Suppressor macrophage treated with lipopolysaccharide for 4 hours (primary cell): Measurements from ENCODE around the gene TMPRSS11A.

ENCODE experiments used
- DNase-seq: peaks from one replicate; pipeline ENCODE4 v3.0.0-alpha.2; 2020

TMPRSS11A gene

GRCh38 chr4:67861513-67861912, 101.8 kb downstream of the TMPRSS11A start:
- no peak for DNase-seq
